Endometrial microvascular endothelial cells (primary cell): Measurements from ENCODE around the gene PJA1. TPM values are rescaled to one million over a fixed set of nuclear protein-coding genes. Genes with fewer than 3 reads are reported as not detected.

Source experiments
- in situ Hi-C: cut with HindIII; loops from 2 replicates; pipeline ENCODE4 v1.10.0; 2017; ENCODE audit warnings: low sequenced_read_pairs, low pct_unique_long_range_greater_than_20kb; ENCODE audit errors: inconsistent ontology term
- total RNA-seq: library from RNA; depleted of rRNA; stranded (reverse); fragments of >200 nt; gene quantifications from one replicate; pipeline ENCODE4 v1.2.3, GENCODE V29; 2015; ENCODE audit errors: inconsistent ontology term

PJA1 gene
- total RNA-seq, 1 donor from 2014 or later, result 17.7 TPM

GRCh38 chrX:69177511-69178162 is 12.4 kb upstream of the PJA1 start:
- in situ Hi-C loops, result no loop called here

- in situ Hi-C loops, result no loop called here
These were observed 10.8 kb upstream of the PJA1 start for GRCh38 chrX:69176053-69176452.

- in situ Hi-C loops, result no loop called here
These were observed 8.7 kb upstream of the PJA1 start for GRCh38 chrX:69173906-69174305.

- in situ Hi-C loops, result no loop called here
These were observed 7.7 kb upstream of the PJA1 start for GRCh38 chrX:69172937-69173336.

- in situ Hi-C loops, result no loop called here
These were observed 5.1 kb upstream of the PJA1 start for GRCh38 chrX:69170319-69170718.

- in situ Hi-C loops, result no loop called here
These were observed 1.1 kb downstream of the PJA1 start for GRCh38 chrX:69163936-69164741.

GRCh38 chrX:69162361-69162865 is 2.8 kb downstream of the PJA1 start:
- in situ Hi-C loops, result no loop called here

- in situ Hi-C loops, result no loop called here
These were observed 3.4 kb downstream of the PJA1 start for GRCh38 chrX:69161786-69162349.

GRCh38 chrX:69161371-69161770 is 3.9 kb downstream of the PJA1 start:
- in situ Hi-C loops, result no loop called here

- in situ Hi-C loops, result no loop called here
These were observed 6.9 kb downstream of the PJA1 start for GRCh38 chrX:69158166-69158980.

- in situ Hi-C loops, result no loop called here
These were observed 8.6 kb downstream of the PJA1 start for GRCh38 chrX:69156638-69157037.

GRCh38 chrX:69155786-69156520 is 9.3 kb downstream of the PJA1 start:
- in situ Hi-C loops, result no loop called here

- in situ Hi-C loops, result no loop called here
These were observed 11.2 kb downstream of the PJA1 start for GRCh38 chrX:69154051-69154450.

- in situ Hi-C loops, result no loop called here
These were observed 12.1 kb downstream of the PJA1 start for GRCh38 chrX:69153060-69153730.

GRCh38 chrX:69152417-69152841 is 12.8 kb downstream of the PJA1 start:
- in situ Hi-C loops, result no loop called here

GRCh38 chrX:69151866-69152284 is 13.4 kb downstream of the PJA1 start:
- in situ Hi-C loops, result no loop called here

GRCh38 chrX:69150281-69150960 is 14.8 kb downstream of the PJA1 start:
- in situ Hi-C loops, result no loop called here
